Breast epithelium (tissue), 4 donors: Measurements from ENCODE around the gene HYDIN. TPM values are rescaled to one million over a fixed set of nuclear protein-coding genes. Genes with fewer than 3 reads are reported as not detected.
"Not testable (repeated sequence)": the region's sequence is repeated elsewhere in the genome, so short reads cannot be mapped to it uniquely, and the experiment has no call there.

Experiments
- DNase-seq, 2 donors: peaks; one replicate each; pipeline ENCODE4 v3.0.0-alpha.2; 2019; ENCODE audit warnings: low spot score in 2 of 2
- H3K27ac ChIP-seq, 2 donors: fragments of 200-600 bp; sonication (generic) in 1 of 2; one replicate each; pipeline ENCODE4 v1.5.1; 2016 to 2019; ENCODE audit warnings: mild to moderate bottlenecking in 1 of 2
- H3K27me3 ChIP-seq, 2 donors: fragments of 200-600 bp; sonication (generic) in 1 of 2; one replicate each; pipeline versions ENCODE4 v1.5.1 to v1.6.0; 2017 to 2019; ENCODE audit warnings: control low read depth in 1 of 2, mild to moderate bottlenecking in 1 of 2
- H3K36me3 ChIP-seq: fragments of 200-600 bp; one replicate; pipeline ENCODE4 v1.5.1; 2019
- H3K4me1 ChIP-seq, 2 donors: fragments of 200-600 bp; sonication (generic); one replicate each; pipeline ENCODE4 v1.5.1; 2016 to 2019; ENCODE audit warnings: control low read depth in 1 of 2
- H3K4me3 ChIP-seq, 3 donors: fragments of 200-600 bp; sonication (generic); 1 replicate in 2 of 3; 2 replicates in 1 of 3; pipeline ENCODE4 v1.5.1; 2016 to 2019; ENCODE audit warnings: mild to moderate bottlenecking in 3 of 3, moderate library complexity in 2 of 3
- H3K9me3 ChIP-seq, 2 donors: fragments of 200-600 bp; sonication (generic) in 1 of 2; one replicate each; pipeline ENCODE4 v1.5.1; 2016 to 2019; ENCODE audit warnings: control low read depth in 1 of 2
- intact Hi-C: fragments of 100-400 bp; cut with DNase I; formaldehyde crosslinking; loops from one replicate; pipeline ENCODE4 v1.15.1; 2023; ENCODE audit warnings: low total_unique reads
- total RNA-seq, 3 donors: library from RNA; depleted of rRNA; stranded (reverse); fragments of >200 nt; gene quantifications; one replicate each; pipeline ENCODE4 v1.1.0, GENCODE V29; 2016

HYDIN gene
- total RNA-seq, 3 donors from 2014 or later: 0.96 to 9.4 (median 4.9) TPM

- H3K9me3 ChIP-seq, H3K4me3 ChIP-seq, H3K27ac ChIP-seq, DNase-seq, intact Hi-C loops, H3K36me3 ChIP-seq, H3K27me3 ChIP-seq, H3K4me1 ChIP-seq: not testable (repeated sequence)
Observed at GRCh38 chr16:70936781-70937525, 293.6 kb downstream of the HYDIN start.

GRCh38 chr16:70935325-70935724 is 295.2 kb downstream of the HYDIN start:
- H3K27me3 ChIP-seq, H3K4me3 ChIP-seq, H3K4me1 ChIP-seq, H3K27ac ChIP-seq, intact Hi-C loops, DNase-seq, H3K36me3 ChIP-seq, H3K9me3 ChIP-seq: not testable (repeated sequence)

- H3K27ac ChIP-seq, H3K9me3 ChIP-seq, H3K4me3 ChIP-seq, DNase-seq, H3K27me3 ChIP-seq, H3K36me3 ChIP-seq, intact Hi-C loops, H3K4me1 ChIP-seq: not testable (repeated sequence)
Observed at GRCh38 chr16:70933746-70934145, 296.8 kb downstream of the HYDIN start.

GRCh38 chr16:70930757-70931156 is 299.8 kb downstream of the HYDIN start:
- H3K4me3 ChIP-seq, intact Hi-C loops, H3K36me3 ChIP-seq, H3K27me3 ChIP-seq, DNase-seq, H3K9me3 ChIP-seq, H3K27ac ChIP-seq, H3K4me1 ChIP-seq: not testable (repeated sequence)

GRCh38 chr16:70922164-70922563 is 308.4 kb downstream of the HYDIN start:
- H3K27ac ChIP-seq, DNase-seq, H3K4me1 ChIP-seq, H3K36me3 ChIP-seq, H3K27me3 ChIP-seq, H3K4me3 ChIP-seq, intact Hi-C loops, H3K9me3 ChIP-seq: not testable (repeated sequence)

GRCh38 chr16:70920661-70921060 is 309.9 kb downstream of the HYDIN start:
- H3K27me3 ChIP-seq, H3K4me1 ChIP-seq, H3K27ac ChIP-seq, intact Hi-C loops, DNase-seq, H3K9me3 ChIP-seq, H3K36me3 ChIP-seq, H3K4me3 ChIP-seq: not testable (repeated sequence)

- intact Hi-C loops, DNase-seq: not testable (repeated sequence)
Observed at GRCh38 chr16:70888208-70888607, 342.3 kb downstream of the HYDIN start.

GRCh38 chr16:70884652-70885051 is 345.9 kb downstream of the HYDIN start:
- H3K4me3 ChIP-seq, H3K9me3 ChIP-seq, H3K27me3 ChIP-seq, H3K36me3 ChIP-seq, H3K4me1 ChIP-seq, DNase-seq, H3K27ac ChIP-seq, intact Hi-C loops: not testable (repeated sequence)

More at GRCh38 chr16:70888208-70888607, 342.3 kb downstream of the HYDIN start:
- H3K4me1 ChIP-seq, H3K27ac ChIP-seq, H3K9me3 ChIP-seq, H3K4me3 ChIP-seq, H3K27me3 ChIP-seq, H3K36me3 ChIP-seq: not testable (repeated sequence)

GRCh38 chr16:70882311-70882710 is 348.2 kb downstream of the HYDIN start:
- DNase-seq, H3K4me1 ChIP-seq, H3K27me3 ChIP-seq, H3K4me3 ChIP-seq, intact Hi-C loops, H3K9me3 ChIP-seq, H3K27ac ChIP-seq, H3K36me3 ChIP-seq: not testable (repeated sequence)

GRCh38 chr16:70877895-70878294 is 352.6 kb downstream of the HYDIN start:
- H3K36me3 ChIP-seq, H3K9me3 ChIP-seq, H3K4me3 ChIP-seq, intact Hi-C loops, H3K27ac ChIP-seq, H3K27me3 ChIP-seq, H3K4me1 ChIP-seq, DNase-seq: not testable (repeated sequence)

GRCh38 chr16:70876442-70876841 is 354.1 kb downstream of the HYDIN start:
- H3K9me3 ChIP-seq, intact Hi-C loops, H3K27ac ChIP-seq, H3K36me3 ChIP-seq, DNase-seq, H3K4me3 ChIP-seq, H3K27me3 ChIP-seq, H3K4me1 ChIP-seq: not testable (repeated sequence)

GRCh38 chr16:70864698-70865097 is 365.8 kb downstream of the HYDIN start:
- H3K9me3 ChIP-seq, H3K4me3 ChIP-seq, H3K27ac ChIP-seq, H3K4me1 ChIP-seq, DNase-seq, intact Hi-C loops, H3K36me3 ChIP-seq, H3K27me3 ChIP-seq: not testable (repeated sequence)

GRCh38 chr16:70861996-70862395 is 368.5 kb downstream of the HYDIN start:
- H3K27me3 ChIP-seq, H3K36me3 ChIP-seq, H3K9me3 ChIP-seq, H3K4me3 ChIP-seq, DNase-seq, H3K27ac ChIP-seq, H3K4me1 ChIP-seq, intact Hi-C loops: not testable (repeated sequence)

- H3K27ac ChIP-seq, DNase-seq, H3K36me3 ChIP-seq, H3K27me3 ChIP-seq, H3K4me1 ChIP-seq, intact Hi-C loops, H3K4me3 ChIP-seq, H3K9me3 ChIP-seq: not testable (repeated sequence)
Observed at GRCh38 chr16:70851299-70851698, 379.2 kb downstream of the HYDIN start.
